ENCODE data around the gene AKAP6. TPM values are rescaled to one million over a fixed set of nuclear protein-coding genes. Genes with fewer than 3 reads are reported as not detected.

Gene AKAP6
- total RNA-seq, 2 experiments from 2014 or later, result 2.0 to 2.4 TPM

DNA sequence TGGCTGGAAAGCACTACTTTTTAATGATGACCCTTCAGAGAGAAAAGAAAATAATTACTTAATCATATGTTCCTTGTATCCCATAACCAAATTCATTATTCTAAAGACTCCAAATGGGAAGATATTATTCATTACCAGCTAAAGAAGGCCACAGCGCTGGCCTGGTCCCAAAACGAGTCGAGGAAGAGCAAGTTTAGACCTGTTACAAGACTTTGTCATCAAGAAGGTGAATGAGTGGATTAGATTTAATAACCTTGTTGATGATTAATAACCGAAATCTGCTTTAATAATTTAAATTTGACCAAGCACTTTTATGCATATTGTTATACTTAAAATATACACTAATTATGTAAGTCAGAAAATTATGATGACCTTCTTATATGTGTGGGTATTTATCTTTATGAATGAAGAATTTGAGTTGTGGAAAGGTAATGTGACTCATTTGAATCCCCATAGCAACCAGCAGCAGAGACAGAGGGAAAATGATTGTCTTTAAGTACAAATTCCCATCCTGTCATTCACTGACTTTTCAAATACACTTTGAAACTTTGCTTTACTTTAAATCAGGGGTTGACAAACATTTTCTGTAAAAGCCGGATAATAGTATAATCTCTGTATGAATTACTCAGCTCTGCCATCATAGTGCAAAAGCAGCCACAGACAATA lies 409.2 kb downstream of the AKAP6 start:
- Mint-ChIP-seq H3K27me3 (ENCODE audit: low read depth) (no peaks in the 10 kb centered on the region), H3K9me3 (peaks cover 6% of the 10 kb centered on the region), H3K4me3 (no peak overlapping the region), H3K36me3 (ENCODE audit: low read depth) (no peaks in the 10 kb centered on the region), H3K27ac (no peak overlapping the region), H3K4me1 (ENCODE audit: low read depth) (no peaks in the 10 kb centered on the region)
- CTCF ChIA-PET, result no interaction called here
- DNase-seq, result no peak
- intact Hi-C loops (cut with micrococcal nuclease), result no loop called here

DNA sequence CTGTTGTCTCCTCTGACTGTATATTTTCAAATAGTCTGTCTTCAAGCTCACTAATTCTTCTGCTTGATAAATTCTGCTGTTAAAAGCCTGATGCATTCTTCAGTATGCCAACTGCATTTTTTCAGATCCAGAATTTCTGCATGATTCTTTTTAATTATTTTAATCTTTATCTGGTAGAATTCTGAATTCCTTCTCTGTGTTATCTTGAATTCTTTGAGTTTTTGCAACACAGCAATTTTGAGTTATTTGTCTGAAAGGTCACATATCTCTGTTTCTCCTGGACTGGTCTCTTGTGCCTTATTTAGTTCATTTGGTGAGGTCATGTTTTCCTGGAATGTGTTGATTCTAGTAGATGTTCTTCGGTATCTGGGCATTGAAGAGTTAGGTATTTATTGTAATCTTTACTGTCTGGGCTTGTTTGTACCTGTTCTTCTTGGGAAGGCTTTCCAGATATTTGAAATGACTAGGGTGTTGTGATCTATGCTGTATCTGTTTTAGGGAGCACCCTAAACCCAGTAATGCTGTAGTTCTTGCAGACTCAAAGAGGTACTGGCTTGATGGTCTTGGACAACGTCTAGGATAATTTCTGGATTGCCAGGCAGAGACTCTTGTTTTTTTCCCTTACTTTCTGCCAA lies 415.8 kb downstream of the AKAP6 start:
- no peaks in the 10 kb centered on the region for H3K36me3 Mint-ChIP-seq (ENCODE audit: low read depth)
- peaks cover 1% of the 10 kb centered on the region for H3K9me3 Mint-ChIP-seq
- CTCF ChIA-PET, result no interaction called here
- no peak for DNase-seq
- no peaks in the 10 kb centered on the region for H3K4me1 Mint-ChIP-seq (ENCODE audit: low read depth)
- no peak overlapping the region for H3K27ac Mint-ChIP-seq
- intact Hi-C loops (cut with micrococcal nuclease), result no loop called here
- no peak overlapping the region for H3K4me3 Mint-ChIP-seq
- H3K27me3 Mint-ChIP-seq (ENCODE audit: low read depth), result no peaks in the 10 kb centered on the region

DNA sequence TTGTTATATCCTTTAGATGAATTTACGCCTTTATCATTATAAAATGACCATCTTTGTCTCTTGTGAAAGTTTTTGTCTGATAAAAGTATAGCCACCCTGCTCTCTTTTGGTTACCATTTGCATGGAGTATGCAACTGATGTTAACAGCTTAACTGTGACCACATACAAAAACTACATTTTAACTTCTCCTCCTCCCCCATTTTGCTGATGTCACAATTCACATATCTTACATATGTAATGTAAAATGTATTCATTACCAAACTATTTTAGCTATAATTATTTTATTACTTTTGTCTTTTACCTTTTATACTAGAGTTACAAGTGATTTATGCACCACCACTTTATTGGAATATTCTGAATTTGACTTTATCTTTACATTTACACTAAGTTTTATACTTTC lies 425.1 kb downstream of the AKAP6 start:
- H3K9me3 Mint-ChIP-seq, result peaks cover 18% of the 10 kb centered on the region
- no peaks in the 10 kb centered on the region for H3K4me1 Mint-ChIP-seq (ENCODE audit: low read depth)
- intact Hi-C loops (cut with micrococcal nuclease), result no loop called here
- H3K27me3 Mint-ChIP-seq (ENCODE audit: low read depth), result no peaks in the 10 kb centered on the region
- DNase-seq, result no peak
- CTCF ChIA-PET, result no interaction called here
- no peak overlapping the region for H3K27ac Mint-ChIP-seq
- H3K4me3 Mint-ChIP-seq, result no peak overlapping the region
- H3K36me3 Mint-ChIP-seq (ENCODE audit: low read depth), result peaks cover 4% of the 10 kb centered on the region

DNA sequence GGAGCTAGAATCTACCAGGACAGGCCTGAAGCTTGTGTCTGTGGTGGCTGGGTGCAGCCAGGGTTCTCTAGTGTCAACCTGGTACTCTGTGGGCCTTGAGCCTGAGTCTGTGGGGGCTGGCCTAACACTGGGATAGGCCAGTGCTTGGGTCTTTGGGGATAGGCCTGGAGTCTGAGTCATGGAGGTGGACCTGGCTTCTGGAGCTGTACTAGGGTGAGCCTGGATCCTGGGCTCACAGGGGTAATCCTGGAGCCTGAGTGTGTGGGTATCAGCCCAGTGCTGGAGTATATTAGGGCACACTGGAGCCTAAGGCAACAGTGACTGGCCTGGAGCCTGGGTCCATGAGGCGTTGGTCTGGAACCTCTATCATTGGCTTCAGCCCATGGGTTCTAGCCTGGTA lies 427.1 kb downstream of the AKAP6 start:
- intact Hi-C loops (cut with micrococcal nuclease), result no loop called here
- CTCF ChIA-PET, result no interaction called here
- H3K4me3 Mint-ChIP-seq, result no peak overlapping the region
- H3K27ac Mint-ChIP-seq, result no peak overlapping the region
- H3K27me3 Mint-ChIP-seq (ENCODE audit: low read depth), result no peaks in the 10 kb centered on the region
- H3K9me3 Mint-ChIP-seq, result peaks cover 18% of the 10 kb centered on the region
- H3K36me3 Mint-ChIP-seq (ENCODE audit: low read depth), result peaks cover 4% of the 10 kb centered on the region
- H3K4me1 Mint-ChIP-seq (ENCODE audit: low read depth), result no peaks in the 10 kb centered on the region
- DNase-seq, result no peak

DNA sequence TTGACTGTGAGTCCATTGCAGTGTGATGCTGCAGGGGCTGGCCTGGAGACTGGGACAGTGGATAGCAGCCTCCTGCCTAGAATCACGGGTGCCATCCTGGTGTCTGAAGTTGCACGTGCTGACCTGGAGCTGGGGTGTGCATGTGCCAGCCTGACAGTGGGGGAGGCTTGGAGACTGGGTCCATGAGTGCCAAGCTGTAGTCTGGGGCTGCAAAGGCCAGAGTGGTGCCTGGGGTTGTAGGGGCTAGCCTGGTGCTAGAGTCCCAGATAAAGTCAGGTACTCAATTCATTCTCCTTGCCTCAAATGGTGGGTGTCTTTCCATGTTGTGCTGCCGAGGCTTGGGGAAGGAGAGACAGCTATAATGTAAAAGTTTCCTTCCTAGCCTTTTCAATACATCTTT lies 427.7 kb downstream of the AKAP6 start:
- intact Hi-C loops (cut with micrococcal nuclease), result no loop called here
- no peak for DNase-seq
- Mint-ChIP-seq H3K27ac (no peak overlapping the region), H3K4me1 (ENCODE audit: low read depth) (no peaks in the 10 kb centered on the region), H3K9me3 (peaks cover 18% of the 10 kb centered on the region), H3K27me3 (ENCODE audit: low read depth) (no peaks in the 10 kb centered on the region), H3K4me3 (no peak overlapping the region), H3K36me3 (ENCODE audit: low read depth) (peaks cover 4% of the 10 kb centered on the region)
- CTCF ChIA-PET, result no interaction called here

DNA sequence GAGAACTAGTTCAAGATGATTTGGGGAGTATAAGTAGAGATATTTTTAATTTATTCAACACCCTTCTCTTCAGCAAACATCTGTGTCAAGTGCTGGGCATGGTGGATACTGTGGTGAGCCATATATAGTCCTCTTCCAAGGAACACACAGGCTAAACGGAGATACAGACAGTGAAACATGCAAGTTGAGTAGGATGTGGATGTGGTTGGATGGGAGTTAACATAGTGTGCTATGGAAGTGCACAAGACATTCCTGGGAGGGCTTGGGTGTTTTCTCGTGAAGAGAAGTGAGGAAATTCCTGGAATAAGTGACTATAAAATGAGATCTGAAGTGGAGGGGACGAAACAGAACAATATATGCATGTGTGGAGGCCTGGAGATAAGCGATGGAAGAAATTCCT lies 428.5 kb downstream of the AKAP6 start:
- intact Hi-C loops (cut with micrococcal nuclease), result no loop called here
- no peaks in the 10 kb centered on the region for H3K27me3 Mint-ChIP-seq (ENCODE audit: low read depth)
- DNase-seq, result no peak
- peaks cover 18% of the 10 kb centered on the region for H3K9me3 Mint-ChIP-seq
- CTCF ChIA-PET, result no interaction called here
- no peaks in the 10 kb centered on the region for H3K4me1 Mint-ChIP-seq (ENCODE audit: low read depth)
- no peak overlapping the region for H3K27ac Mint-ChIP-seq
- peaks cover 4% of the 10 kb centered on the region for H3K36me3 Mint-ChIP-seq (ENCODE audit: low read depth)
- H3K4me3 Mint-ChIP-seq, result no peak overlapping the region

DNA sequence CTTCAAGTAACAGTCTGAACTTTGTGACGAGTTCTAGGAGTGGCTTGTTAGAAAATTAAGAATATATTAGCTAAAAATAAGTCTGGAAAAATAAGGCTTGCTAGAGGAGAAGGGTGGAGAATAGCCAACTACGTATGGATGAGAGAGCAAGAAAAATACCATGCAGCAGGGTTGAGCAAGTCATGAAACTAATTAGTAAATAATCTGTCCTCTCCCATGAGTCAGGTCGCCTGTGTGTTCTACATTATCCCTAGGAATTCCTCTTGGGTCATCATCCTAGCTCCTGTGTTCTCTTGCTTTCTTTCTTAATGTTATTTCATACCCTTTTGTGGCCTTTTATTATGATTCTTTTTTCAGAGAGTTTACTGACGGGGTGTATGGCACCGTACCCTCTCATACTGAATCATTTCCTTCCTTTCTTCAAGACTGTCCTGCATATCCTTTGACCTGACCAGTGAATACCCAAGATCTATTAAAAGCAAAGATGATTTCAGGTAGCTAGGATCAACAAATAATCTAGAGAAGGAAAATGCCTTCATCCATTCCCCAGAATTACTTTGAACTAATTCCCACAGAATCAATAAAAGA lies 432.4 kb downstream of the AKAP6 start:
- Mint-ChIP-seq H3K9me3 (peaks cover 1% of the 10 kb centered on the region), H3K27me3 (ENCODE audit: low read depth) (no peaks in the 10 kb centered on the region), H3K36me3 (ENCODE audit: low read depth) (no peaks in the 10 kb centered on the region), H3K27ac (no peak overlapping the region), H3K4me3 (no peak overlapping the region), H3K4me1 (ENCODE audit: low read depth) (no peaks in the 10 kb centered on the region)
- intact Hi-C loops (cut with micrococcal nuclease), result no loop called here
- CTCF ChIA-PET, result interaction anchor here (0.7 kb wide), 1 partner anchor 998 kb away, joined by 3 read pairs; no protein-coding TSS in a partner anchor
- no peak for DNase-seq

DNA sequence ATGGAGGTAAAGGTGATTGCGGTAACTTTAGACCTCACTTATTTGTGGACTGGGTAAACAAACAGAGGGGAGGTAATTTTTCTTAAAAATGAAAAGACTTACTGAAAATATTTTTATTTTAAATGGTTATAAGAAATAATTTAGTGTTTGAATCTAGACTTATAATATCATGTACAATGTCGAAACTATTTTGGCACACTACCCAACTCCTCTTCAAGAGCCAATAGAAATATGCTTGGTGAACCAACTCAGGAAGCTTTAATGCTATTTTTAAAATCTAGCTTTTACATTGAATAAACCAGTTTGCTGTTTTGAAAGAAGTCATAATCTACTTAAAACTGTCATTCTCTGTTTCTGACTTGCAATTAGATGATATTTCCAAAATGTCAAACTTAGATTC lies 433.8 kb downstream of the AKAP6 start:
- Mint-ChIP-seq H3K4me1 (ENCODE audit: low read depth) (no peaks in the 10 kb centered on the region), H3K4me3 (no peak overlapping the region), H3K36me3 (ENCODE audit: low read depth) (no peaks in the 10 kb centered on the region), H3K27me3 (ENCODE audit: low read depth) (no peaks in the 10 kb centered on the region), H3K9me3 (no peaks in the 10 kb centered on the region), H3K27ac (no peak overlapping the region)
- CTCF ChIA-PET, result no interaction called here
- DNase-seq, result no peak
- intact Hi-C loops (cut with micrococcal nuclease), result no loop called here

DNA sequence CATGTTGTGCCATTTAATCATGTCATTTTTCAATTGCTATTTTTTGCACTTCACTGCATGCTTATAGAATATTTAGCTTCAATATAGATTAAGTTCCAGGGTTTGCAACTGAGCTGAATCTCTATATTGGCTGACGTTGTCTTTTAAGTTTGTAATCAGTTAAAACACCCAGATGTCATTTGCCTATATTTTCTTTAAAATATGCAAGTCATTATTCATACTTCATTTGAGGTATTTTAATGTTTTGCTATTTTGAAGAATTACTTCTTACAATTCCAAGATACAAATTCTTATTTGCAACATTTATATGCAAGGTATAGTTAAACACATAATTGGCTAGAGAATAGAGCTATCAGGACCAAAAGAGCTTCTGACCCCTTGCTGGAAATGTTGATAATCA lies 434.6 kb downstream of the AKAP6 start:
- H3K36me3 Mint-ChIP-seq (ENCODE audit: low read depth), result no peaks in the 10 kb centered on the region
- H3K27ac Mint-ChIP-seq, result no peak overlapping the region
- no peaks in the 10 kb centered on the region for H3K9me3 Mint-ChIP-seq
- CTCF ChIA-PET, result no interaction called here
- no peaks in the 10 kb centered on the region for H3K4me1 Mint-ChIP-seq (ENCODE audit: low read depth)
- H3K27me3 Mint-ChIP-seq (ENCODE audit: low read depth), result no peaks in the 10 kb centered on the region
- no peak for DNase-seq
- intact Hi-C loops (cut with micrococcal nuclease), result no loop called here
- no peak overlapping the region for H3K4me3 Mint-ChIP-seq

DNA sequence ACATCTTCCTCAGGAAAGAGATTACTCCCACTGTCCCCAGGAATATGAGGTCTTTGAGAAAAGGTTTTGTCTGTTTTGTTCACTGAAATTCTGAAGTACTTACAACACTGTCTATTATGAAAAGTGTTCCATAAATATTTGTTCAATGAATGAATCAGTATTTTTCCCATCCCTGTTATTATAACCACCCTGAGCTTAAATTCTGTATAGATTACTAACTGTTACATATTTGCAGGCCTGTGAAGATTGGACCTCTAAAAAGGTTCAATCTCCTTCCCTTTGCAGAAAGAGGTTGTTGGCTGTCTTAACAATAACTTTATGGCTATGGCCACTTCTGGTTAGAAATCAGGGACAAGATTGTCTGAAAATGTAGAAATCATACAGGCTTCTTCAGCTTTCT lies 435.0 kb downstream of the AKAP6 start:
- H3K36me3 Mint-ChIP-seq (ENCODE audit: low read depth), result no peaks in the 10 kb centered on the region

DNA sequence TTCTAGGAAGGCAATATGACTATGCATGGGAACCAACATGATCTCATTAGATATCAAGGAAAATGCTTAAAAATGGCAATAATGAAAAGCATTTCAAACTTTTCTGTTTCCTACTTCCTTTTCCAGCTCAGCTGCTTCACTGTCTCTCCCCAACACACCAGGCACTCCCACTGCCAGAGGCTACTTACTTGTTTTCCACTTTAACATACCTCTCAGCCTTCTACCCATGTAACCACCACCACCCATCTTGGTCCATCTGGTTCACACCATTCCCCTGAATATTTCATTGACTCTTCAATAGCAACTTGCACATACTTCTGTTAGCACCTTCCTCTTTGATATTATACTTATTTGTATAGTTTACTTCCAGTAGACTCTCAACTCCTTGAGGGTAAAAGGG lies 441.3 kb downstream of the AKAP6 start:
- no peaks in the 10 kb centered on the region for H3K4me1 Mint-ChIP-seq (ENCODE audit: low read depth)
- H3K27ac Mint-ChIP-seq, result no peak overlapping the region
- no peaks in the 10 kb centered on the region for H3K27me3 Mint-ChIP-seq (ENCODE audit: low read depth)
- intact Hi-C loops (cut with micrococcal nuclease), result no loop called here
- peaks cover 6% of the 10 kb centered on the region for H3K36me3 Mint-ChIP-seq (ENCODE audit: low read depth)
- no peak overlapping the region for H3K4me3 Mint-ChIP-seq
- CTCF ChIA-PET, result no interaction called here
- DNase-seq, result no peak
- no peaks in the 10 kb centered on the region for H3K9me3 Mint-ChIP-seq

More for the DNA sequence above, 435.0 kb downstream of the AKAP6 start:
- no peak for DNase-seq
- Mint-ChIP-seq H3K4me1 (ENCODE audit: low read depth) (no peaks in the 10 kb centered on the region), H3K27ac (no peak overlapping the region), H3K4me3 (no peak overlapping the region), H3K27me3 (ENCODE audit: low read depth) (no peaks in the 10 kb centered on the region), H3K9me3 (no peaks in the 10 kb centered on the region)
- intact Hi-C loops (cut with micrococcal nuclease), result no loop called here
- CTCF ChIA-PET, result no interaction called here

DNA sequence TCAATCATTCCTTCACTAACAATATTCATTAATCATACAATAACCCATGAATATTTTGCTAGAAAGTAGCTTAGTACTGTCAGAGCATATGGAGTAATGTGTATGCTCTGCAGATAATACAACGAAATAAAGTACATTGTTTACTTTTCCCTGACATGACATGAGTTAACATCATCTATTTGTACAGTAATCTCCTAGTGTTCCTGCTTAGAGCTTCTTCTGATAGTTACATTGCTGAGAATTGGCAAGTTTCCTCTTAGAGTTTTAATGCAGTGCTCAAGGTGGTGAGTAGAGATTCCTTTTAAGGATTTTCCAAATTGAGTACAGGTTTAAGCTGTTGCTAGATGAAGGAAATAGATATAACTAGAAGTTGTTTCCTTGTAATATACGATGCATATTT lies 445.1 kb downstream of the AKAP6 start:
- intact Hi-C loops (cut with micrococcal nuclease), result no loop called here
- no peak overlapping the region for H3K4me3 Mint-ChIP-seq
- no peaks in the 10 kb centered on the region for H3K27me3 Mint-ChIP-seq (ENCODE audit: low read depth)
- H3K36me3 Mint-ChIP-seq (ENCODE audit: low read depth), result peaks cover 6% of the 10 kb centered on the region
- H3K27ac Mint-ChIP-seq, result no peak overlapping the region
- CTCF ChIA-PET, result no interaction called here
- H3K9me3 Mint-ChIP-seq, result no peaks in the 10 kb centered on the region
- no peak for DNase-seq
- H3K4me1 Mint-ChIP-seq (ENCODE audit: low read depth), result no peaks in the 10 kb centered on the region

DNA sequence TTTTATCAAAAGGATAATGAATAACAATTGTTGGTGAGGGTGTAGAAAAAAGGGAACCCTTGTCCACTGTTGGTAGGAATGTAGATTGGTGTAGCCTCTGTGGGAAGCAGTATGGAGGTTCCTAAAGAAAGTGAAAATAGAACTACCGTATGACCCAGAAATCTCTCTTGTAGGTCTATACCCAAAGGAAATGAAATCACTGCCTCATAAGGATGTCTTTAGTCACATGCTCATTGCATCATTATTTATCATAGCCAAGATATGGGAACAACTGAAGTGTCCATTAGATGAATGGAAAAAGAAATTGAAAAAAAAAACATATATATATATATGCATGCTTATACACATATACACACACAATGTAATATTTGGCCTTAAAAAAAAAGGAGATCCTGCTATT lies 450.7 kb downstream of the AKAP6 start:
- no peaks in the 10 kb centered on the region for H3K27me3 Mint-ChIP-seq (ENCODE audit: low read depth)
- H3K27ac Mint-ChIP-seq, result no peak overlapping the region
- no peak overlapping the region for H3K4me3 Mint-ChIP-seq
- H3K4me1 Mint-ChIP-seq (ENCODE audit: low read depth), result no peaks in the 10 kb centered on the region
- no peak for DNase-seq
- H3K9me3 Mint-ChIP-seq, result no peaks in the 10 kb centered on the region
- intact Hi-C loops (cut with micrococcal nuclease), result no loop called here
- CTCF ChIA-PET, result no interaction called here
- no peaks in the 10 kb centered on the region for H3K36me3 Mint-ChIP-seq (ENCODE audit: low read depth)
